Choroid plexus epithelial cell (primary cell): ENCODE measurements around the gene CTNNA3.

Experiments used
- DNase-seq: peaks from one replicate; pipeline ENCODE4 v3.0.0-alpha.2; 2010; ENCODE audit warnings: low read depth
- H3K4me3 ChIP-seq: 2 replicates; pipeline ENCODE4 v1.5.1; 2011; ENCODE audit warnings: low read depth, mild to moderate bottlenecking, control low read depth, low read length, moderate library complexity
- CTCF ChIP-seq: conservative IDR thresholded peaks from 2 replicates; pipeline ENCODE4 v1.5.1; 2011; ENCODE audit warnings: low read depth, mild to moderate bottlenecking, control low read depth, inconsistent platforms, low read length, moderate library complexity

The CTNNA3 gene

GRCh38 chr10:66881814-66882213 lies 814.2 kb downstream of the CTNNA3 start:
- no peak for TF ChIP-seq CTCF
- DNase-seq, result no peak
- H3K4me3 ChIP-seq, result no peak overlapping the region

DNA sequence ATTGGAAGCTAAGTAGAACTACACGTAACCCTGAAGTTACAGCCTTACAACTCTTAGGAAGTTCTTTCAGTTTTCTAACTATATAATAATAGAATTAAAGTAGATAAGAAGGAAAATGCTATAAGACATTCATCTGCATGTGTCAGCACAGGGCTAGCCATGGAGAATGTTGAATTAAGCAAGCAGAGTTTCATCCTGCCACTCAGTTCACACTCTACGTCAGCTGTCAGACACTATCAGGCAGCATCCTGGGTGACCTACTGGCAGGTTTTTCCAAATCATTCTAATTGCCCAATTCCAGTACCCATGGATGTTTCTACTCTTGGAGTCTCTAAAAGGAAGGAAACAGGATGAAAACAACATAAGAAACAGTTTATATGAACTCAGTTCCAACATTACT lies 815.2 kb downstream of the CTNNA3 start:
- DNase-seq, result no peak
- H3K4me3 ChIP-seq, result no peak overlapping the region
- no peak for TF ChIP-seq CTCF

- no peak overlapping the region for H3K4me3 ChIP-seq
- no peak for TF ChIP-seq CTCF
- no peak for DNase-seq
Measured at GRCh38 chr10:66880292-66880691, 815.7 kb downstream of the CTNNA3 start.

- no peak for DNase-seq
- H3K4me3 ChIP-seq, result no peak overlapping the region
- no peak for TF ChIP-seq CTCF
Measured at GRCh38 chr10:66877361-66877760, 818.6 kb downstream of the CTNNA3 start.

- H3K4me3 ChIP-seq, result no peak overlapping the region
- no peak for TF ChIP-seq CTCF
- DNase-seq, result no peak
Measured at GRCh38 chr10:66869635-66870034, 826.4 kb downstream of the CTNNA3 start.

DNA sequence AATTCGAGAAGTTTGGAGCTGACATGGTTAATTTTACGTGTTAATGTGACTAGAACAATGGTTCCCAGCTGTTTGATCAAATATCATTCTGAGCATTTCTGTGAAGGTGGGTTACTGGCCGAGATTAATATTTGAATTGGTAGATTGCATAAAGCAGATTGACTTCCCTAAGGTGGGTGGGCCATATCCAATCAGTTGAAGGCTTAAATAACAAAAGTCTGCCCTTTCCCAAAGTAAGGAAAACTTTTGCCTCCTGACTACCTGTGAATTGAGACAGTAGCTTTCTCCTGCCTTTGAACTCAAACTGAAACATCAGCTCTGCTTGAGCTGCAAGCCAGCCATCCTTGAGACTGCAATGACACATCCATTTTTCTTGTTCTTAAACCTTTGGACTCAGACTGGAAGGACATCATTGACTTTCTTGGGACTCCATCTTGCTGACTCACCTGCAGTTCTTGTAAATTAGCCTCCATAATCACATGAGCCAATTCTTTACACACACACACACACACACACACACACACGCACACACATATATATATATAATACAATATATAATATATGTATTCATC lies 833.2 kb downstream of the CTNNA3 start:
- no peak overlapping the region for H3K4me3 ChIP-seq
- TF ChIP-seq CTCF, result no peak
- DNase-seq, result no peak

GRCh38 chr10:66860376-66860945 lies 835.5 kb downstream of the CTNNA3 start:
- no peak overlapping the region for H3K4me3 ChIP-seq
- TF ChIP-seq CTCF, result no peak
- no peak for DNase-seq
